Measurements from ENCODE around the gene IMP4.

Gene IMP4

DNA sequence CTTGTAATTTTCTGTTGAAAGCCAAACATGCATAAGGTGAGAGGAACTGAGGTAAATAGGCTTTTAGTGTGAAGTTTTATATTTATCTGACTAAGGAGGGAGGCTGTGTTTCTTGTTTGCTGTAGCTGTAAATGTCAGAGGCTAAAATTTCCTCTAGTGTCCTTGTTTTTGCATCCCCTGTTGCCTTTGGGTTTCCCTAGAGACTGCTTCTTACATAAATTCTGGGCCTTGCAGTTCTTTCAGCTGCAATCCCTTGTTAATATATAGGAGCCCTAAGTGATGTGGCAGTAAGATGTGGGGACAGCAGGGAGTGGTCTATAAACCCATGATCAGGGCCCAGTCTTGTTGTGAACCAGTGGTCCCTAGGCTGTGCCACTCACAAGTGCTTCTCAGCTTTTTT is 7.5 kb upstream of the IMP4 start:
- in situ Hi-C loops (cut with HindIII; ENCODE audit: low pct_ligation_motif_present, low pct_unique_long_range_greater_than_20kb, low sequenced_read_pairs) = no loop called here
- DNase-seq = no peak

DNA sequence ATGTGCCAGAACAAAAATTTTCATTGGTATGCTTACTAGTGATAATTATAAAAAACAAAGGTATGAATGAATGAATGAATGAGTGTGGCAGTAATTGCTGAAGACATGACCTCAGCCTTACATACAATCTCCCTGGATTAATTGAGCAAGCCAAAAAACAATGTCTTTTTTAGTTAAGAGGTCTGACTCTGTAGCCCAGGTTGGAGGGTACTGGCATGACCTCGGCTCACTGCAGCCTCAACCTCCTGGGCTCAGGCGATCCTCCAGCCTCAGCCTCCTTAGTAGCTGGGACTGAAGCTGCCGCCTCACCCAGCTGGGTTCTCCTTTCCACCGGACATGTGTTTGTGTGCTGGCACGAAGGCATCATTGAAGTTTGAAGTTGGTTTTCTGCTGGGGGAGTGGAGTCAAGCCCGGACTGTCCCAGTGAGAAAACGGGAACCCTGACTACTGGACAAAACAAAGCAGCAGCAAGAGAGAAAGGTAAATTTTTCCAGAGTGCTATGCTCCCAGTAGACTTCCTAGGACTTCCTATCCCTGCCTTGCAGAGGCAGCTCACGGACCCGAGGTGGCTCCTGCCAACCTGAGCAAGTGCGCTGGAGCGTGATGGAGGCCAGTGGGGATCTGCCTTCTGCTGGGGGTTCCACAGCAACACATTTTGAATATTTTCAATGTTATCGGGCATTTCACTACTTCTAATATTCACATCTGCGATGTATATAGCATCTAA is 6.4 kb upstream of the IMP4 start:
- DNase-seq = no peak
- in situ Hi-C loops (cut with HindIII; ENCODE audit: low pct_ligation_motif_present, low pct_unique_long_range_greater_than_20kb, low sequenced_read_pairs) = no loop called here

DNA sequence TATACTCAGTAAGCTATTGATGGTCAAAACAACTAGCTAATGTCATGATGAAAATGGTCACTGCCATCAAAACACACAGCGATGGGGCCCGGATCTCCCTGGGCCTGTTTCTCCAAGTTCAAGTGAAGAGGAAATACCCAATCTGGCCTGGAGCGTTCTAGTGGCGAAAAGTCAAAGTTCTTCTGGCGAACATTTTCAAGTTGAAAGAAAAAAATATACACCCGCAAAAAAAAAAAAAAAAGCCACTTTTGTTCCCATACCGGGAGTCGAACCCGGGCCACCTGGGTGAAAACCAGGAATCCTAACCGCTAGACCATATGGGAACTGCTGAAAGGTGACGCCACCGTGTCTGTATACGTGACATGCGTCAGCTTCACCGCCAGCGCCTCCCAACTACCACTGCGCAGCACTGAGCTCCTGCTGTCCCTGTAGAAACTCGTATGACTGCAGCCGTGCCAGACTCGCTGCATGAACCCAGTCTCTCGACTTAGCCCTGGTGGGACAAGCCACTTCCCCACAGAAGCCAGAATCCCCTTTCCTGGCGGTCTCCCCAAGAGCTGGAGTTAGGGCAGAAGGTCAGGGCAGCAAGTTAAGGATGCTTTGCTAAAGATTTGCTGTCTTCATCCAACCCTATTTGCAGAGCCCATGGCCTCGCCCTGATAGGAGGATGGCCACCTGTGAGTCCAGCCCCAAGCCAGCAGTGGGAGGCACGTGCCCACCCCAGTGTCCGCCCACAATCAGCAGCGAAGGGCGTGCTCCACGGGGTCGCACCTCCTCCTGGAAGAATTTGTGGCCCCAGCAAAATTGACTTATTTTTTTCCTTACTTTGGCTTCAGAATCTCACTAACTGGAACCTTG is 5.6 kb upstream of the IMP4 start:
- in situ Hi-C loops (cut with HindIII; ENCODE audit: low pct_ligation_motif_present, low pct_unique_long_range_greater_than_20kb, low sequenced_read_pairs) = no loop called here

GRCh38 chr2:130337735-130338325 is 4.9 kb upstream of the IMP4 start:
- in situ Hi-C loops (cut with HindIII; ENCODE audit: low pct_ligation_motif_present, low pct_unique_long_range_greater_than_20kb, low sequenced_read_pairs) = no loop called here
- no peak for DNase-seq

More for the DNA sequence above, 5.6 kb upstream of the IMP4 start:
- DNase-seq = no peak

DNA sequence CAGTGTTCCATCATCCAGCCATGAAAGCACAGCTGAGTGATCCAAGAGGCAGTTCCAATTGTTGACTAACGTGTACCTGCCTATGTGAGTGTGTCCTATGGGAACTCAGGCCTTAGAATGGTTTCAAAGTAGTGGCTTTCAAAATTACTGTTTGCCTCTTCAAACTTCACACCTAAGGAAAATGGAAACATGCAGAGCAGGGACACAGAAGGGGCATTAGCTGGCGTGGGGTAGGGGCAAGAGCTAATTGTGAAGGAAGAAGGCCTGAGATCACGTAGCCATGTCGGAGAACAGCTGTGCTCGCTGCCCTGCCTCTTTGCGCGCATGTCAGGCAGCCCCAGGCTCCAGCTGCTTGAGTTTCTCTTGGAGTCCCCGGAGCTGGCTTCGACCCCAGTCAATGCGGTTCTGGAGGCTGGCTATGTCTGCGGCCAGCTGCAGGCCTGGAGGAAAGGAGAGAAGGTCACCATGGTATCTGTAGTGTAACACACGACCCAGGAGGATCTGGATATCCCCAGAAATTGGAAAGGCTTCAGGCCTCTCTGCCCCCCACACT is 3.8 kb upstream of the IMP4 start:
- DNase-seq = no peak

DNA sequence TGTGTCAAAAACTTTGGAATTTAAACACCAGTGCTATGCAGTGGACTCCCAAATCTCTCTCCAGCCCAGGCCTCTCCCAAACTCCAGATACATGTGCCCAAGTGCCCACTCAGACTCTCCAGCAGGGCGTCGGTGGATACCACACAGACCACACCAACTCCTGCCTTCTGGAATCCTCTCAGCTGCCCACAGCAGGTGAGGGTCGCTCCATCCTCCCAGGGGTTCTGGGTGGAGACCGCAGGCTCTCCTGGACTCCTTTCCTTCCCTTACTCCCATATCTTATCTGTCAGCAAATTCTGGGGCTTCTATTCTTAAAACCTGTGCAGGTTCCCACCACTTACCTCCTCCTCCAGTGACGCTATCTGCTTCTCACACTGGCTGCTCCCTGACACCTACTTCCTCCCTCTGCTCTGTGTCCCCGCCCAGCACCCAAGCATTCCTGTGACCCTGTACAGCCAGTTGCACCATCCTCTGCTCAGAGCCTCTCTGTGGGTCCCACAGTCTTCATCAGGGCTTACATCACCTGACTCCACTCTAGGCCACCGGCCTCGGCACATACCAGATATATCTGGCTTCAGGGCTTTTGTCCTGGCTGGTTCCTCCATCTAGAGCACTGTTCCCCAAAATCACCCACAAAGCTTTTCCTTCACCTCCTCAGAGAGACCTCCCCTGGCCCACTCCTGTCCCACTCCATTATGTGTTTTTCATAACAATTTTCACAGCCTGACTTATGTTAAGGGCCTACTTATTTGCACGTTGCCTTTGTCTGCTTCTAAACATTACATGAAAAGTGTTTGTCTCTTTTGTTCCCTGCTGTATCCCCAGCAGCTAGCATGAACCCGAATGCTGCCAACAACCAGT is 2.6 kb upstream of the IMP4 start:
- in situ Hi-C loops (cut with HindIII; ENCODE audit: low pct_ligation_motif_present, low pct_unique_long_range_greater_than_20kb, low sequenced_read_pairs) = no loop called here
- no peak for DNase-seq

More for the DNA sequence above, 3.8 kb upstream of the IMP4 start:
- in situ Hi-C loops (cut with HindIII; ENCODE audit: low pct_ligation_motif_present, low pct_unique_long_range_greater_than_20kb, low sequenced_read_pairs) = no loop called here

DNA sequence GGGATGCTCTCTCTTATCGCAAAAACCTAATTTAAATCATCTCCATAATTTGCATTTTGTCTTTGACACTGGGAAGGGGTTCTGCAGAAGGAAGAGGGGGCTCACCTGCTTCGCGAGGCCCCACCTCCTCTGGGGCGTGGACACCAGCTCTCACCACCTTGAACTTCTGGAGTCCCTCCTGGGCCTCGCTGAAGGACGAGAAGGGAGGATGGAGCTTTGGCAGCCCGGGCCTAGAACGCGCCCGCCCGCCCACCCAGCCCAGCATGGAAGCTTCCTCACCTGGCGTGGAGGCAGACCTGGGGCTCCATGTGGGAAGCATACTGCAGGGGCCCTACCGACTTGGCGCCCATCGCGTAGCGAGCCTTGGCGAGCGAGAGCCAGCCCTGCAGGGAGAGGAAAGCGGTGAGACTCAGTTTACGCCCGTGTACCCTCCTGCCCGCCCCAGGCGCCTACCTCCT is 1.1 kb upstream of the IMP4 start:
- DNase-seq = no peak
- in situ Hi-C loops (cut with HindIII; ENCODE audit: low pct_ligation_motif_present, low pct_unique_long_range_greater_than_20kb, low sequenced_read_pairs) = no loop called here

- peak; percentile 96 for DNase-seq
- in situ Hi-C loops (cut with HindIII; ENCODE audit: low pct_ligation_motif_present, low pct_unique_long_range_greater_than_20kb, low sequenced_read_pairs) = no loop called here
Observed at GRCh38 chr2:130342020-130342532, 621 bp upstream of the IMP4 start.

DNA sequence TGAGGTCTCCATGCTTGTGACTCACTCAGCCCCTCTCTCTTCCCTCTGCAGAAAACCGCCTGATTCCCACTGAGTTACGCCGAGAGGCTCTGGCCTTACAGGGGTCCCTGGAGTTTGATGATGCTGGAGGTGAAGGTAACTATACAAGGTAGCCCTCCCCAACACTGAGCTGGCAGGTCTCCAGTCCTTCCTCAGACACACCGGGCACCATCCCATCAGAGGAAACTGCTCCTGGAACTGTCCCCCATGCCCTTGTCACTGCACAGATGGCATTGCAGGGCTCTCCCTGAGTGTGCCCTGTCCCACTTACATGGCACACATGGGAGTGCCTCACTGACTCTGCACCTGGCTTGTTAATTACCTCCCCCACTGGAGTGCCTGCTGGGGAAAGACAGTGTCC is 1.9 kb downstream of the IMP4 start:
- in situ Hi-C loops (cut with HindIII; ENCODE audit: low pct_ligation_motif_present, low pct_unique_long_range_greater_than_20kb, low sequenced_read_pairs) = no loop called here

DNA sequence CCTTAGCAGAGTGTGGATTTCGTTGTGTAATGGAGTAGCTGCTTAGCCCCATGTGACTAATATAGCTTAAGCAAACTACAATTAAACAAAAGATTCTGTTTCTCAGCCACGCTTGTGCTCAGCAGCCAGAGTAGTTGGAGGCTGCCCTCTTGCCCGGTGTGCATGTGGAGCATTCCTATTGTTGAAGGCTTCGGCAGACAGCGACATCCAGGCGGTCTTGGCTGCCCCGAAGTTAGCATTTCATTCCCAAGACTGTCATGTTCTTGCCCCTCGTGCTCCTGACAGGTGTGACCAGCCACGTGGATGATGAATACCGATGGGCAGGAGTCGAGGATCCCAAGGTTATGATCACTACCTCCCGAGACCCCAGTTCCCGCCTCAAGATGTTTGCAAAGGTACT is 2.4 kb downstream of the IMP4 start:
- in situ Hi-C loops (cut with HindIII; ENCODE audit: low pct_ligation_motif_present, low pct_unique_long_range_greater_than_20kb, low sequenced_read_pairs) = no loop called here
- no peak for DNase-seq

More for the DNA sequence above, 1.9 kb downstream of the IMP4 start:
- DNase-seq = no peak

- no peak for DNase-seq
Observed at GRCh38 chr2:130345611-130346010, 2.9 kb downstream of the IMP4 start.

GRCh38 chr2:130346041-130346740 is 3.5 kb downstream of the IMP4 start:
- DNase-seq = no peak
- in situ Hi-C loops (cut with HindIII; ENCODE audit: low pct_ligation_motif_present, low pct_unique_long_range_greater_than_20kb, low sequenced_read_pairs) = no loop called here

More at GRCh38 chr2:130345611-130346010, 2.9 kb downstream of the IMP4 start:
- in situ Hi-C loops (cut with HindIII; ENCODE audit: low pct_ligation_motif_present, low pct_unique_long_range_greater_than_20kb, low sequenced_read_pairs) = no loop called here

DNA sequence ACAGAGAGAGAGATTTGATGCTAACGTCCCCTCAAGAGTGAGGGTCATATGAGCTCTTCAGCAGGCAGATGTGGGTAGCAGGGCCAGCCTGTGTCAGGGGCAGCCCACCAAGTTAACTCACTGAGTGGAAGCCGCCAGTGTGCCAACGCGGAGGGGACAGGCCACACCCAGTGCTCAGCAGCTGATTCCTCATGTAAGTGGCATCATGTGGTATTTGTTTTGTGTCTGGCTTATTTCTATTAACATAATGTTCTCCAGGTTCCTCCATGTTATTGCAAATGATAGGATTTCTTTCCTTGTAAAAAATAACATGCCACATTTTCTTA is 4.0 kb downstream of the IMP4 start:
- in situ Hi-C loops (cut with HindIII; ENCODE audit: low pct_ligation_motif_present, low pct_unique_long_range_greater_than_20kb, low sequenced_read_pairs) = no loop called here
- no peak for DNase-seq

- in situ Hi-C loops (cut with HindIII; ENCODE audit: low pct_ligation_motif_present, low pct_unique_long_range_greater_than_20kb, low sequenced_read_pairs) = no loop called here
- DNase-seq = no peak
Observed at GRCh38 chr2:130347220-130347925, 4.7 kb downstream of the IMP4 start.

- in situ Hi-C loops (cut with HindIII; ENCODE audit: low pct_ligation_motif_present, low pct_unique_long_range_greater_than_20kb, low sequenced_read_pairs) = no loop called here
- no peak for DNase-seq
Observed at GRCh38 chr2:130349174-130349573, 6.5 kb downstream of the IMP4 start.

DNA sequence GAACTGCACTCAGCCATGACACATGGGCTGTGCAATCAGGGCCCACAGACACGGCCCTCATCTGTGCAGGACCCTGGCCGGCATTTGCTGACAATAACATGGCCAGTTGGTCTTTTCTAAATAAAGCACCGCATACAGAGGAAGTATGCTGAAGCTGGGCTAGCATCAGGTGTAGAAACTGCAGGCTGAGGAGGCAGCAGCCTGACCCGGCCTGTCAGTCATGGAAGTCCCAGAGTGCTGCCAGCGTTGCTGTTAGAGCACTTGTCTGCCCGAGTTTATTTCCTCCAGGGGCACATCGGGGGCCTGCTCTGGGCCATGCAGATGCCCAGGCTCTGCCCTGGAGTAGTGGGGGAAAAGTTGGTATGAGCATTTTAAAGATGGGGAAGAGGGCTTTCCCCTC is 9.0 kb downstream of the IMP4 start:
- in situ Hi-C loops (cut with HindIII; ENCODE audit: low pct_ligation_motif_present, low pct_unique_long_range_greater_than_20kb, low sequenced_read_pairs) = no loop called here
- DNase-seq = no peak

- in situ Hi-C loops (cut with HindIII; ENCODE audit: low pct_ligation_motif_present, low pct_unique_long_range_greater_than_20kb, low sequenced_read_pairs) = no loop called here
Observed at GRCh38 chr2:130352237-130352636, 9.5 kb downstream of the IMP4 start.

More at GRCh38 chr2:130352237-130352636, 9.5 kb downstream of the IMP4 start:
- no peak for DNase-seq

Data from ACHN (cell line).